Erythroblast (primary cell): ENCODE results near the gene ING3.
"Not testable (repeated sequence)": the region's sequence is repeated elsewhere in the genome, so short reads cannot be mapped to it uniquely, and the experiment has no call there.

Experiments
- DNase-seq, 2 experiments: peaks; one replicate each; lab custom pipeline; 2025; lab: John Stamatoyannopoulos, UW
- GATA1 ChIP-seq: IDR thresholded peaks from 2 replicates; pipeline ENCODE4 v1.6.1; 2011; ENCODE audit warnings: low read depth, mild to moderate bottlenecking, control low read depth, low read length, moderate library complexity
- POLR2A ChIP-seq: IDR thresholded peaks from 2 replicates; pipeline ENCODE4 v1.6.1; 2011; ENCODE audit warnings: mild to moderate bottlenecking, low read length

The ING3 gene

GRCh38 chr7:120998520-120998919 is 47.9 kb downstream of the ING3 start:
- TF ChIP-seq GATA1 (no peak), POLR2A (no peak)
- no peak for DNase-seq

GRCh38 chr7:120998996-120999565 is 48.5 kb downstream of the ING3 start:
- no peak for DNase-seq
- no peak for TF ChIP-seq POLR2A
- no peak for TF ChIP-seq GATA1

- TF ChIP-seq GATA1 (no peak), POLR2A (no peak)
- peak; percentile 65 to 66 for DNase-seq
Observed at GRCh38 chr7:121000081-121000983, 49.8 kb downstream of the ING3 start.

GRCh38 chr7:121001234-121001906 is 50.8 kb downstream of the ING3 start:
- TF ChIP-seq GATA1 (no peak), POLR2A (no peak)
- no peak for DNase-seq

GRCh38 chr7:121002048-121002756 is 51.6 kb downstream of the ING3 start:
- TF ChIP-seq GATA1 (no peak), POLR2A (no peak)
- no peak for DNase-seq

- TF ChIP-seq POLR2A = no peak
- no peak for TF ChIP-seq GATA1
- DNase-seq = no peak
Observed at GRCh38 chr7:121002757-121003200, 52.2 kb downstream of the ING3 start.

GRCh38 chr7:121003986-121004685 is 53.6 kb downstream of the ING3 start:
- no peak for TF ChIP-seq GATA1
- no peak for TF ChIP-seq POLR2A

GRCh38 chr7:121005058-121005457 is 54.5 kb downstream of the ING3 start:
- not testable (repeated sequence) for DNase-seq

More at GRCh38 chr7:121003986-121004685, 53.6 kb downstream of the ING3 start:
- DNase-seq = no peak

GRCh38 chr7:121005996-121006584 is 55.5 kb downstream of the ING3 start:
- DNase-seq = no peak
- no peak for TF ChIP-seq POLR2A
- TF ChIP-seq GATA1 = no peak

GRCh38 chr7:121006711-121007315 is 56.2 kb downstream of the ING3 start:
- DNase-seq = peak in 1 of 2 experiments; percentile 11
- TF ChIP-seq GATA1 = no peak
- TF ChIP-seq POLR2A = no peak

- TF ChIP-seq GATA1 (no peak), POLR2A (no peak)
- DNase-seq = no peak
Observed at GRCh38 chr7:121008816-121009215, 58.2 kb downstream of the ING3 start.

- DNase-seq = no peak
- TF ChIP-seq GATA1 = no peak
- TF ChIP-seq POLR2A = no peak
Observed at GRCh38 chr7:121011401-121011800, 60.8 kb downstream of the ING3 start.
